Tibial nerve (tissue), 4 donors: Measurements from ENCODE around the gene BIRC6. TPM values are rescaled to one million over a fixed set of nuclear protein-coding genes. Genes with fewer than 3 reads are reported as not detected.
"Not testable (repeated sequence)": the region's sequence is repeated elsewhere in the genome, so short reads cannot be mapped to it uniquely, and the experiment has no call there.

Experiments
- DNase-seq, 2 donors: peaks; one replicate each; pipeline ENCODE4 v3.0.0-alpha.2; 2019; ENCODE audit warnings: low spot score in 2 of 2
- H3K27ac ChIP-seq, 4 donors: fragments of 200-600 bp; sonication (generic) in 3 of 4; one replicate each; pipeline ENCODE4 v1.5.1; 2017 to 2019; ENCODE audit warnings: mild to moderate bottlenecking in 1 of 4
- H3K27me3 ChIP-seq, 2 donors: fragments of 200-600 bp; sonication (generic) in 1 of 2; one replicate each; pipeline versions ENCODE4 v1.5.1 to v1.6.0; 2017 to 2019
- H3K36me3 ChIP-seq, 3 donors: fragments of 200-600 bp; sonication (generic); one replicate each; pipeline ENCODE4 v1.5.1; 2018 to 2019
- H3K4me1 ChIP-seq, 4 donors: fragments of 200-600 bp; sonication (generic) in 3 of 4; one replicate each; pipeline ENCODE4 v1.5.1; 2017 to 2019
- H3K4me3 ChIP-seq, 4 donors: fragments of 200-600 bp; sonication (generic) in 3 of 4; one replicate each; pipeline ENCODE4 v1.5.1; 2017 to 2019; ENCODE audit warnings: mild to moderate bottlenecking in 1 of 4, moderate library complexity in 1 of 4
- H3K9me3 ChIP-seq, 4 donors: fragments of 200-600 bp; sonication (generic) in 3 of 4; one replicate each; pipeline ENCODE4 v1.5.1; 2017 to 2019
- CTCF ChIP-seq, 5 experiments: fragments of 200-600 bp in 3 of 5; fragments of 450-650 bp in 2 of 5; sonication (generic) in 3 of 5; IDR thresholded peaks; one replicate each; pipeline ENCODE4 v1.5.1; 2016 to 2019; ENCODE audit warnings: antibody characterized with exemption in 5 of 5, mild to moderate bottlenecking in 3 of 5, moderate library complexity in 2 of 5
- EP300 ChIP-seq, 2 donors: sonication (generic); formaldehyde crosslinking; IDR thresholded peaks; one replicate each; pipeline ENCODE4 v1.6.1; 2017; ENCODE audit warnings: antibody characterized with exemption in 2 of 2, mild to moderate bottlenecking in 1 of 2
- POLR2A ChIP-seq, 2 donors: fragments of 450-650 bp; IDR thresholded peaks; one replicate each; pipeline ENCODE4 v1.6.1; 2017; ENCODE audit warnings: antibody characterized with exemption in 2 of 2, mild to moderate bottlenecking in 2 of 2, moderate library complexity in 2 of 2
- WGBS, 2 donors: methylation state at CpG; one replicate each; pipeline ENCODE4 v1.1.5; 2018; 5-methylcytosine and 5-hydroxymethylcytosine counted together
- total RNA-seq, 4 donors: library from RNA; depleted of rRNA; stranded (reverse); fragments of >200 nt; gene quantifications; one replicate each; pipeline ENCODE4 v1.1.0, GENCODE V29; 2016

BIRC6 gene, protein sequence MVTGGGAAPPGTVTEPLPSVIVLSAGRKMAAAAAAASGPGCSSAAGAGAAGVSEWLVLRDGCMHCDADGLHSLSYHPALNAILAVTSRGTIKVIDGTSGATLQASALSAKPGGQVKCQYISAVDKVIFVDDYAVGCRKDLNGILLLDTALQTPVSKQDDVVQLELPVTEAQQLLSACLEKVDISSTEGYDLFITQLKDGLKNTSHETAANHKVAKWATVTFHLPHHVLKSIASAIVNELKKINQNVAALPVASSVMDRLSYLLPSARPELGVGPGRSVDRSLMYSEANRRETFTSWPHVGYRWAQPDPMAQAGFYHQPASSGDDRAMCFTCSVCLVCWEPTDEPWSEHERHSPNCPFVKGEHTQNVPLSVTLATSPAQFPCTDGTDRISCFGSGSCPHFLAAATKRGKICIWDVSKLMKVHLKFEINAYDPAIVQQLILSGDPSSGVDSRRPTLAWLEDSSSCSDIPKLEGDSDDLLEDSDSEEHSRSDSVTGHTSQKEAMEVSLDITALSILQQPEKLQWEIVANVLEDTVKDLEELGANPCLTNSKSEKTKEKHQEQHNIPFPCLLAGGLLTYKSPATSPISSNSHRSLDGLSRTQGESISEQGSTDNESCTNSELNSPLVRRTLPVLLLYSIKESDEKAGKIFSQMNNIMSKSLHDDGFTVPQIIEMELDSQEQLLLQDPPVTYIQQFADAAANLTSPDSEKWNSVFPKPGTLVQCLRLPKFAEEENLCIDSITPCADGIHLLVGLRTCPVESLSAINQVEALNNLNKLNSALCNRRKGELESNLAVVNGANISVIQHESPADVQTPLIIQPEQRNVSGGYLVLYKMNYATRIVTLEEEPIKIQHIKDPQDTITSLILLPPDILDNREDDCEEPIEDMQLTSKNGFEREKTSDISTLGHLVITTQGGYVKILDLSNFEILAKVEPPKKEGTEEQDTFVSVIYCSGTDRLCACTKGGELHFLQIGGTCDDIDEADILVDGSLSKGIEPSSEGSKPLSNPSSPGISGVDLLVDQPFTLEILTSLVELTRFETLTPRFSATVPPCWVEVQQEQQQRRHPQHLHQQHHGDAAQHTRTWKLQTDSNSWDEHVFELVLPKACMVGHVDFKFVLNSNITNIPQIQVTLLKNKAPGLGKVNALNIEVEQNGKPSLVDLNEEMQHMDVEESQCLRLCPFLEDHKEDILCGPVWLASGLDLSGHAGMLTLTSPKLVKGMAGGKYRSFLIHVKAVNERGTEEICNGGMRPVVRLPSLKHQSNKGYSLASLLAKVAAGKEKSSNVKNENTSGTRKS (N-terminal part only)
- 100 to 1,000 TPM in 3 of 4 donors, 10 to 100 TPM in 1; 87.5 to 154 (median 124) TPM for total RNA-seq

GRCh38 chr2:32356681-32357317 lies at the start of gene BIRC6:
BIRC6 (plus strand) TSS chr2:32357023; CDS start chr2:32357162, 139 bp downstream.
- H3K9me3 ChIP-seq, result no peaks in the 10 kb centered on the region
- peaks cover 3 to 40% (median 24%) of the 10 kb centered on the region in 4 donors for H3K4me1 ChIP-seq
- H3K27ac ChIP-seq, result peak within 1 kb of the TSS; percentile 92 to 99 (median 92)
- H3K4me3 ChIP-seq, result peak within 1 kb of the TSS; percentile 88 to 95 (median 92)
- no peaks in the 10 kb centered on the region for H3K27me3 ChIP-seq
- TF ChIP-seq POLR2A (IDR thresholded peaks at IDR 0.05), result peak; percentile 52 to 86
- TF ChIP-seq EP300 (IDR thresholded peaks at IDR 0.05), result peak; percentile 37 to 91
- peak in 2 of 5 experiments; percentile 41 to 56 for TF ChIP-seq CTCF (IDR thresholded peaks at IDR 0.05)
- H3K36me3 ChIP-seq, result no peaks in the 10 kb centered on the region
- WGBS, 2 donors, result 0 to 1% methylated on average over 5 to 37 of the region's 76 CpGs
- peak; percentile 93 for DNase-seq

- no peak overlapping the region for H3K4me3 ChIP-seq
- WGBS, 2 donors, result 93 to 96% methylated on average over 7 of the region's 7 CpGs
- TF ChIP-seq EP300 (IDR thresholded peaks at IDR 0.05), result no peak
- TF ChIP-seq POLR2A (IDR thresholded peaks at IDR 0.05), result no peak
- TF ChIP-seq CTCF (IDR thresholded peaks at IDR 0.05), result no peak
- H3K9me3 ChIP-seq, result no peaks in the 10 kb centered on the region
- peaks cover 0 to 50% (median 5%) of the 10 kb centered on the region in 3 donors for H3K36me3 ChIP-seq
- no peaks in the 10 kb centered on the region for H3K4me1 ChIP-seq
- H3K27me3 ChIP-seq, result no peaks in the 10 kb centered on the region
- no peak for DNase-seq
- no peak overlapping the region for H3K27ac ChIP-seq
These were observed 46.2 kb upstream of the BIRC6 start for GRCh38 chr2:32310577-32310976.

DNA sequence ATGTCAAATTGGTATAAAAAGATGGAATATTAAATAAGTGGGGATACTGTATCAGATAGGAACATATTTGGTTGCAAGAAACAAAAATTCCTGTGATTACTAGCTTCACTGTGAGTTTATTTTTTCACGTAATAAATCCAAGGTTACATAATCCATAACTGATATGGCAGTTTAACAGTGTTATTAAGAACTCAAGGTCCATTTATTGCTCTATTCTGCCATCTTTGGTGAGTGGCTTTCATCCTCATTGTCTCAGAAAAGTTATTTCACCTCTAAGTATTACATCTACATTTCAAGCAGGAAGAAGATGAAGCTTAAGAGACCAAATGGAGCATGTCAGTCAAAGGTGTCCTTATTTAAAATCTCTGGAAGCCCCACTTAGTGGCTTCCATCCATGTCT lies 41.9 kb upstream of the BIRC6 start:
- no peak for DNase-seq
- TF ChIP-seq EP300 (IDR thresholded peaks at IDR 0.05) (no peak), CTCF (IDR thresholded peaks at IDR 0.05) (no peak), POLR2A (IDR thresholded peaks at IDR 0.05) (no peak)
- Histone ChIP-seq H3K36me3 (peaks cover 0 to 28% (median 0%) of the 10 kb centered on the region in 3 donors), H3K4me1 (no peaks in the 10 kb centered on the region), H3K27me3 (no peaks in the 10 kb centered on the region), H3K9me3 (no peaks in the 10 kb centered on the region), H3K4me3 (no peak overlapping the region), H3K27ac (no peak overlapping the region)
- 95 to 96% methylated on average over 1 of the region's 1 CpG for WGBS, 2 donors

GRCh38 chr2:32328679-32329078 lies 28.1 kb upstream of the BIRC6 start:
- H3K27ac ChIP-seq, DNase-seq, H3K27me3 ChIP-seq, H3K4me1 ChIP-seq, H3K4me3 ChIP-seq, H3K9me3 ChIP-seq: not testable (repeated sequence)
- WGBS, 2 donors, result 89% methylated on average over 1 of the region's 1 CpG
- H3K36me3 ChIP-seq, result peaks cover 0 to 20% (median 0%) of the 10 kb centered on the region in 3 donors

GRCh38 chr2:32329180-32329980 lies 27.4 kb upstream of the BIRC6 start:
- H3K27me3 ChIP-seq, DNase-seq, H3K9me3 ChIP-seq, H3K4me1 ChIP-seq, H3K4me3 ChIP-seq: not testable (repeated sequence)
- Histone ChIP-seq H3K27ac (peak overlapping the region in 1 of 4 donors; percentile 45), H3K36me3 (peaks cover 0 to 20% (median 0%) of the 10 kb centered on the region in 3 donors)
- 88 to 91% methylated on average over 14 of the region's 14 CpGs for WGBS, 2 donors
